Colonic mucosa (tissue), 4 donors: Measurements from ENCODE around the gene DSG1. TPM values are rescaled to one million over a fixed set of nuclear protein-coding genes. Genes with fewer than 3 reads are reported as not detected.

Experiments used
- DNase-seq: peaks from one replicate; pipeline ENCODE4 v3.0.0-alpha.2; 2020
- H3K27ac ChIP-seq: fragments of 200-600 bp; one replicate; pipeline ENCODE4 v1.8.0; 2021
- H3K27me3 ChIP-seq: fragments of 200-600 bp; one replicate; pipeline ENCODE4 v1.8.0; 2021
- H3K36me3 ChIP-seq: fragments of 200-600 bp; one replicate; pipeline ENCODE4 v1.8.0; 2021
- H3K4me1 ChIP-seq: fragments of 200-600 bp; one replicate; pipeline ENCODE4 v1.8.0; 2021; ENCODE audit warnings: mild to moderate bottlenecking
- H3K4me3 ChIP-seq: fragments of 200-600 bp; one replicate; pipeline ENCODE4 v1.8.0; 2021
- H3K9ac ChIP-seq, 2 donors: one replicate each; pipeline ENCODE4 v1.7.0; 2013; ENCODE audit warnings: control low read depth in 2 of 2, low read depth in 2 of 2, low read length in 2 of 2
- H3K9me3 ChIP-seq: fragments of 200-600 bp; one replicate; pipeline ENCODE4 v1.8.0; 2021
- intact Hi-C: fragments of 100-400 bp; cut with DNase I; formaldehyde crosslinking; loops from one replicate; pipeline ENCODE4 v1.14.1; 2022
- total RNA-seq, 2 donors: library from RNA; stranded (reverse); fragmentation: NEBNext Ultra II Directional in 1 of 2; extraction: Animal tissue kit (Norgen Biotek cat#: 25700) in 1 of 2; gene quantifications; one replicate each; pipeline ENCODE4 v1.2.1, GENCODE V29; 2021
- TF ChIP-seq, protein P1 (sequence below): fragments of 200-600 bp; IDR thresholded peaks from one replicate; pipeline ENCODE4 v1.8.0; 2022; ENCODE audit warnings: antibody characterized with exemption, mild to moderate bottlenecking
- donor health status: healthy.
- donor health status: DM: no; HTN: no; CAD: no.
- donor health status: DM: no; HTN: no; CAD: no.

DSG1 gene
- total RNA-seq, 2 donors from 2014 or later = not detected

DNA sequence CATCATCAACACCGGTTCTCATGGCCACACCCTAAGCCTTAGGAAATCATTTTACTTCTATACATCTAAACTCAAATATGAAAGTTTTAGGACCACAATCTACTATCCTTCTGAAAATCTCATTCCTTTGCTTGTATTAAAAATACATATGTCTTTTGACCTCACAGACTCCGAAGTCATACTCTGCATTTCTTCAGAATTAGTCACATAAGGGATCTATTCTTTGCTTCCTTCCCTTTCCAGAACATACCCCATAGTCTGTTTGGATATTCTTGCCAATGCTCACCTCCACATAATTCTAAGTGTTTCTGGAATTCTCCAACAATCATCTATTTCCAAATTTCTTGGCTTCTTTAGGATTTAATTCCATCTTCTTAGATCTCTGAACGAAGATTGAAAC, 14.2 kb upstream of the DSG1 start:
- TF ChIP-seq, protein P1, sequence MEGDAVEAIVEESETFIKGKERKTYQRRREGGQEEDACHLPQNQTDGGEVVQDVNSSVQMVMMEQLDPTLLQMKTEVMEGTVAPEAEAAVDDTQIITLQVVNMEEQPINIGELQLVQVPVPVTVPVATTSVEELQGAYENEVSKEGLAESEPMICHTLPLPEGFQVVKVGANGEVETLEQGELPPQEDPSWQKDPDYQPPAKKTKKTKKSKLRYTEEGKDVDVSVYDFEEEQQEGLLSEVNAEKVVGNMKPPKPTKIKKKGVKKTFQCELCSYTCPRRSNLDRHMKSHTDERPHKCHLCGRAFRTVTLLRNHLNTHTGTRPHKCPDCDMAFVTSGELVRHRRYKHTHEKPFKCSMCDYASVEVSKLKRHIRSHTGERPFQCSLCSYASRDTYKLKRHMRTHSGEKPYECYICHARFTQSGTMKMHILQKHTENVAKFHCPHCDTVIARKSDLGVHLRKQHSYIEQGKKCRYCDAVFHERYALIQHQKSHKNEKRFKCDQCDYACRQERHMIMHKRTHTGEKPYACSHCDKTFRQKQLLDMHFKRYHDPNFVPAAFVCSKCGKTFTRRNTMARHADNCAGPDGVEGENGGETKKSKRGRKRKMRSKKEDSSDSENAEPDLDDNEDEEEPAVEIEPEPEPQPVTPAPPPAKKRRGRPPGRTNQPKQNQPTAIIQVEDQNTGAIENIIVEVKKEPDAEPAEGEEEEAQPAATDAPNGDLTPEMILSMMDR = no peak
- no peak for DNase-seq
- no peak overlapping the region for H3K4me3 ChIP-seq
- H3K4me1 ChIP-seq = no peaks in the 10 kb centered on the region
- no peaks in the 10 kb centered on the region for H3K27me3 ChIP-seq
- no peaks in the 10 kb centered on the region for H3K9me3 ChIP-seq
- no peak overlapping the region for H3K9ac ChIP-seq
- no peak overlapping the region for H3K27ac ChIP-seq
- H3K36me3 ChIP-seq = no peaks in the 10 kb centered on the region
- intact Hi-C loops = no loop called here

DNA sequence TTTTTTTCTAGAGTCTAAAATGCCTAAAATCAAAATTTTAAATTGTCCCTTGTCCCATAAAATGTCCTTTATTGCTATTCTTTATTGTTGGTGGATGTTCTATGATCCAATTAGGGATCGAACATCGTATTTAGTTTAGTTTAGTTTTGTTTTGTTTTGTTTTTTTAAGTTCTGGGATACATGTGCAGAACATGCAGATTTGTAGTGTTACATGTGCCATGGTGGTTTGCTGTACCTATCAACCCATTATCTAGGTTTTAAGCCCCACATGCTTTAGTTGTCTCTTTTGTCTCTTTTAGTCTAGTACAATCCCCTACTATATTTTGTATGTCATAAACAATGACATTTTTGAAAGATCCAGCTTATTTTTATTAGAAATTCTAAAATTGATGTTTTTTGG, 8.8 kb upstream of the DSG1 start:
- Histone ChIP-seq H3K27ac (no peak overlapping the region), H3K27me3 (no peaks in the 10 kb centered on the region), H3K4me1 (no peaks in the 10 kb centered on the region), H3K9ac (no peak overlapping the region), H3K36me3 (no peaks in the 10 kb centered on the region), H3K9me3 (no peaks in the 10 kb centered on the region), H3K4me3 (no peak overlapping the region)
- intact Hi-C loops = no loop called here
- no peak for DNase-seq
- TF ChIP-seq, protein P1 = no peak

DNA sequence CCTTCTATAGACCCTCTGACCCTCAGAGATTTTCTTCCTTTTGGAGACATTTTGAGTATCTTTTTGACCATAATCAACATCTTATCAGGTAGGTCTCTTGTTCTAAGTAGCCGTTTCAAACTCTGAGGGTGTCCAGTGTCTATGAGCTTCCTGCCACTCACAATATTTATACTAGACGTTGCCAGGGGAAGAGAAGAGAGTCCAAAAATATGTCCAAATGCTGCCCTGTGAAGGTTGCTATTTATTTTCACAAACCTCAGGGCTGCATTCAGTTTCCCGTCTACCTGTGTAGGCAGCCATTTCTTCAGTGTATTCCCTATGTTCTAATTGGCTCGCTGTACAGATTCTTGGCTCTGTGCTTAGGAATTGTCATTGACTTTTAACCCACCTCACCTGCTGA, 986 bp upstream of the DSG1 start:
- TF ChIP-seq, protein P1 = no peak
- no peak for DNase-seq
- H3K4me1 ChIP-seq = no peaks in the 10 kb centered on the region
- no peaks in the 10 kb centered on the region for H3K27me3 ChIP-seq
- no peaks in the 10 kb centered on the region for H3K36me3 ChIP-seq
- H3K9me3 ChIP-seq = no peaks in the 10 kb centered on the region
- H3K4me3 ChIP-seq = no peak overlapping the region
- no peak overlapping the region for H3K27ac ChIP-seq
- intact Hi-C loops = no loop called here
- H3K9ac ChIP-seq = no peak overlapping the region

DNA sequence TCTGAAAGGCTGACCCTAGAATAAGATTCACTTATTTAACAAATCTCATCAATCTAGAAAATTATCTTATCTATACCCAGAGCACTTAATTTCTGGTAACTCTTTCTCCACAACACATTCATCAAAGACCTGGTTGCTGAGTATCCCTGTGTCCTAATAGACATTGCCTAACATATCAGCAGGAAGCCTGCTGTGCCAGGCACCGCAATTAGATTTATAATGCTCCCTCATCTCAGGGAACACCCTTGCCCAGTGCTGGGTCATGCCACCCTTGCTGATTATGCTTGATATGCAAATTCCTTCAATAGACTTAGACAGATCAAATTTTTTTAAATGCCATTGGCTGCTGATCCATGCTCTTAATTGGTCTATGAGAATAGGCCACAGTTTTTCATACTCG, 3.8 kb downstream of the DSG1 start:
- H3K9me3 ChIP-seq = no peaks in the 10 kb centered on the region
- H3K36me3 ChIP-seq = no peaks in the 10 kb centered on the region
- no peaks in the 10 kb centered on the region for H3K4me1 ChIP-seq
- H3K9ac ChIP-seq = no peak overlapping the region
- no peak overlapping the region for H3K4me3 ChIP-seq
- DNase-seq = no peak
- H3K27ac ChIP-seq = no peak overlapping the region
- TF ChIP-seq, protein P1 = no peak
- intact Hi-C loops = no loop called here
- H3K27me3 ChIP-seq = no peaks in the 10 kb centered on the region

DNA sequence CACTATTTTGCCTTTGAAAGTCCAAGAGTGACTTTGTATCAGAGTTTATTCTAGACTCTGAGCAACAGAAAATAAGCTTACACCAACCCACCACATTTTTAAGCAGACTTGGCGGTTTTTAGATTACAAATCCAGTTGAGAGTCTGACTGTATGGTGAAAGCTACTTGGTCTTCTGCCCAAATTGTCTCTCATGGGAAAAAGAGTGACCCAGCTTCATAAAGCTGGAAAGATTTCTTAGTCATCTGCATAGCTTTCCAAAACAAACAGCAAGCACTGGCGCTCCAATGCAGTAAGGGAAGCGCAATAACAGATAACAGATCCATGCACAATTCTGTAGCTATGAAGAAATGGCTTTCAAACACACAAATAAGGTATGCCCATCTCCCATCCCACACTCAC, 7.1 kb downstream of the DSG1 start:
- no peak overlapping the region for H3K27ac ChIP-seq
- no peaks in the 10 kb centered on the region for H3K36me3 ChIP-seq
- no peak for DNase-seq
- intact Hi-C loops = no loop called here
- H3K27me3 ChIP-seq = no peaks in the 10 kb centered on the region
- no peak overlapping the region for H3K4me3 ChIP-seq
- H3K9me3 ChIP-seq = no peaks in the 10 kb centered on the region
- no peak overlapping the region for H3K9ac ChIP-seq
- TF ChIP-seq, protein P1 = no peak
- H3K4me1 ChIP-seq = no peaks in the 10 kb centered on the region
